Stimulated activated CD8-positive, alpha-beta memory T cell treated with anti-CD3 and anti-CD28 coated beads, Interleukin-15, amount 100 ng/mL, for 48 hours (primary cell): ENCODE measurements around the gene BDNF.

Experiments
- DNase-seq, 2 donors: peaks; one replicate each; pipeline ENCODE4 v3.0.0-alpha.2; 2020; ENCODE audit warnings: low read depth in 2 of 2

BDNF gene

GRCh38 chr11:27626269-27626937, 73.9 kb downstream of the BDNF start:
- no peak for DNase-seq

- DNase-seq: no peak
Measured at GRCh38 chr11:27625347-27625912, 74.8 kb downstream of the BDNF start.

GRCh38 chr11:27623945-27624523, 76.2 kb downstream of the BDNF start:
- DNase-seq: no peak

GRCh38 chr11:27622541-27623300, 77.5 kb downstream of the BDNF start:
- DNase-seq: no peak

- no peak for DNase-seq
Measured at GRCh38 chr11:27621405-27622161, 78.7 kb downstream of the BDNF start.

GRCh38 chr11:27619763-27620335, 80.4 kb downstream of the BDNF start:
- no peak for DNase-seq

- no peak for DNase-seq
Measured at GRCh38 chr11:27619039-27619574, 81.1 kb downstream of the BDNF start.

- no peak for DNase-seq
Measured at GRCh38 chr11:27618281-27618915, 81.9 kb downstream of the BDNF start.

- DNase-seq: no peak
Measured at GRCh38 chr11:27616711-27617110, 83.5 kb downstream of the BDNF start.

GRCh38 chr11:27615833-27616232, 84.4 kb downstream of the BDNF start:
- DNase-seq: no peak

- no peak for DNase-seq
Measured at GRCh38 chr11:27614092-27614491, 86.2 kb downstream of the BDNF start.

- DNase-seq: no peak
Measured at GRCh38 chr11:27612932-27613880, 87.0 kb downstream of the BDNF start.

- DNase-seq: no peak
Measured at GRCh38 chr11:27611947-27612455, 88.3 kb downstream of the BDNF start.

GRCh38 chr11:27611390-27611789, 88.9 kb downstream of the BDNF start:
- no peak for DNase-seq

- no peak for DNase-seq
Measured at GRCh38 chr11:27610946-27611345, 89.3 kb downstream of the BDNF start.

GRCh38 chr11:27610280-27610679, 90.0 kb downstream of the BDNF start:
- DNase-seq: no peak

GRCh38 chr11:27608951-27609350, 91.3 kb downstream of the BDNF start:
- no peak for DNase-seq

GRCh38 chr11:27605422-27605821, 94.8 kb downstream of the BDNF start:
- no peak for DNase-seq
